ENCODE measurements around the gene KIF19. TPM values are rescaled to one million over a fixed set of nuclear protein-coding genes. Genes with fewer than 3 reads are reported as not detected.

The KIF19 gene
- total and polyA plus RNA-seq, 2 of the 4 experiments (the other 2 are of a cell fraction): not detected

- H2AK9ac ChIP-seq (replicated peaks; ENCODE audit: low read depth, low read length, poor library complexity): no peak within 1 kb of the TSS
- H3K4me1 ChIP-seq (ENCODE audit: control insufficient read depth, insufficient read depth, low read length): no peaks in the 10 kb centered on the region
- 19% methylated on average over 21 of the region's 28 CpGs; no CpG with 5 or more reads in 1 of the 2 experiments for WGBS, 2 experiments (ENCODE audit: extremely low coverage in 2 of 2, insufficient read length in 1 of 2)
- H4K20me1 ChIP-seq (ENCODE audit: insufficient read depth, low read length): no peaks in the 10 kb centered on the region
- intact Hi-C loops (cut with micrococcal nuclease) (loop anchor here (5.0 kb wide), 1 partner anchor 154 kb away; no protein-coding TSS in a partner anchor), in situ Hi-C loops (cut with MboI; ENCODE audit: low sequenced_read_pairs) (no loop called here), dilution Hi-C loops (cut with HindIII; ENCODE audit: low sequenced_read_pairs, unreplicated experiment) (no loop called here)
- H4K91ac ChIP-seq (ENCODE audit: insufficient read depth, low read depth, low read length): no peak within 1 kb of the TSS
- H3K18ac ChIP-seq (ENCODE audit: low read depth, low read length): no peak within 1 kb of the TSS
- peak; percentile 6 for DNase-seq
- no peak within 1 kb of the TSS for H2BK15ac ChIP-seq (ENCODE audit: low read depth, low read length)
- no peak within 1 kb of the TSS for H2BK20ac ChIP-seq (ENCODE audit: low read depth, low read length)
- ChIA-PET CTCF (no interaction called here), POLR2A (ENCODE audit: unreplicated experiment) (no interaction called here)
- no peak within 1 kb of the TSS for H3K4me2 ChIP-seq (ENCODE audit: low read depth, low read length)
- H3K27ac ChIP-seq (ENCODE audit: insufficient read depth, low read length): no peak within 1 kb of the TSS
- H3K14ac ChIP-seq (replicated peaks; ENCODE audit: low read depth, low read length): no peak within 1 kb of the TSS
- no peak within 1 kb of the TSS for H2AK5ac ChIP-seq (ENCODE audit: low read depth, low read length)
- H2BK5ac ChIP-seq (ENCODE audit: low read depth, low read length, poor library complexity, severe bottlenecking): no peak within 1 kb of the TSS
- no peak within 1 kb of the TSS for H4K8ac ChIP-seq (ENCODE audit: low read depth in 2 of 2, low read length in 2 of 2)
- H3K79me1 ChIP-seq (ENCODE audit: low read depth in 1 of 2, low read length in 2 of 2): no peaks in the 10 kb centered on the region
- H3K23ac ChIP-seq (ENCODE audit: low read depth, low read length): no peak within 1 kb of the TSS
- peak; percentile 77 for ATAC-seq (ENCODE audit: low read depth)
- H3K56ac ChIP-seq (ENCODE audit: extremely low read depth, insufficient read depth, low read length): no peak within 1 kb of the TSS
- H2AFZ ChIP-seq (replicated peaks; ENCODE audit: low read length, poor library complexity): peak within 1 kb of the TSS; percentile 41
- H4K5ac ChIP-seq (ENCODE audit: low read depth, low read length): no peak within 1 kb of the TSS
- no peaks in the 10 kb centered on the region for H3K9me3 ChIP-seq (ENCODE audit: control insufficient read depth, insufficient read depth, low read length)
- H3K27me3 ChIP-seq (ENCODE audit: control insufficient read depth, insufficient read depth, low read length): peaks cover 8% of the 10 kb centered on the region; the same call in 1 of the 2 replicates
- TF ChIP-seq RAD21 (IDR thresholded peaks at IDR 0.05; ENCODE audit: low read length): peak; percentile 29; the same call in 1 of the 2 replicates
- TF ChIP-seq NFE2L2 (IDR thresholded peaks at IDR 0.05; ENCODE audit: low read depth, low read length): no peak
- TF ChIP-seq CTCF (conservative IDR thresholded peaks at IDR 0.05; ENCODE audit: low read depth, low read length): peak; percentile 32
- H3K4me3 ChIP-seq (ENCODE audit: insufficient read depth, low read depth, low read length): no peak within 1 kb of the TSS
- H3K36me3 ChIP-seq (ENCODE audit: control insufficient read depth, insufficient read depth, low read length): no peaks in the 10 kb centered on the region
- H2BK120ac ChIP-seq (ENCODE audit: low read depth, low read length): no peak within 1 kb of the TSS
- H3K9me1 ChIP-seq (ENCODE audit: insufficient read depth, low read length): no peaks in the 10 kb centered on the region
- BruUV-seq (replicated peaks): no TSS peak
- H3K4ac ChIP-seq (ENCODE audit: low read depth, low read length): no peak within 1 kb of the TSS
- H3K9ac ChIP-seq (ENCODE audit: low read depth, low read length): no peak within 1 kb of the TSS
Measured at GRCh38 chr17:74361230-74362068, 35.4 kb downstream of the KIF19 start, which contains the start of gene BTBD17. Gene BTBD17, minus strand, starts transcription at chr17:74361868. Its CDS starts 49 bp downstream, at chr17:74361819.
